SW 1271 (cell line): ENCODE data around the gene TMEM135.
A peak's percentile ranks its signal among the peaks of the same experiment; 100 is the strongest.

Source experiments
- DNase-seq, 2 experiments: peaks; one replicate each; lab custom pipeline; 2025; lab: John Stamatoyannopoulos, UW

TMEM135 gene

DNA sequence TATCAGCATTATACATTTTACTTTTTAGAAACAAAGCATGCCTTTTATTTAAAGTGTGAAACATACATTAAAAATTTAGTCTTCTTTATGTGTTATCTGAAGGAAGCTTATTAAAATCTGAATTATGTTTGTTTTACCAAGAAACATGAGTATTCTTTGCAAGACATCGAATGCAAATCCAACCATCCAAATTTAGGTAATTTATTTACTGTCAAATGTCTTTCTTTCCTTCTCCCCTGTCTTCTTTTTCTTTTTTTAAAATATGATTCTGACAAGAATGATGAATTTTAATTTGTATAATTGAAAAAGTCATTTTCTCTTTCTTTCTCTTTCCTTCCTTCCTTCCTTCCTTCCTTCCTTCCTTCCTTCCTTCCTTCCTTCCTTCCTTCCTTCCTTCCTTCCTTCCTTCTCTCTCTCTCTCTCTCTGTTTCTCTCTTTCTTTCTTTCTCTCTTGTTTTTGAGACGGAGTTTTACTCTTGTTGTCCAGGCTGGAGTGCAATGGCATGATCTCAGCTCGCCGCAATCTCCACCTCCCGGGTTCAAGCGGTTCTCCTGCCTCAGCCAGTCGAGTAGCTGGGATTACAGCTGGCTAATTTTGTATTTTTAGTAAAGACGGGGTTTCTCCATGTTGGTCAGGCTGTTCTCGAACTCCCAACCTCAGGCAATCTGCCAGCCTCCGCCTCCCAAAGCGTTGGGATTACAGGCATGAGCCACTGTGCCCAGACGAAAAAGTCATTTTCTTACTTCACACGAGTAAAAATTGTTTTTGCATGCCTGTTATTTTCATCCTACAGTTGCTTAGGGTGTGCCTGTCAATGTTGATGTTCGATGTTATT, 157.5 kb downstream of the TMEM135 start:
- no peak for DNase-seq

DNA sequence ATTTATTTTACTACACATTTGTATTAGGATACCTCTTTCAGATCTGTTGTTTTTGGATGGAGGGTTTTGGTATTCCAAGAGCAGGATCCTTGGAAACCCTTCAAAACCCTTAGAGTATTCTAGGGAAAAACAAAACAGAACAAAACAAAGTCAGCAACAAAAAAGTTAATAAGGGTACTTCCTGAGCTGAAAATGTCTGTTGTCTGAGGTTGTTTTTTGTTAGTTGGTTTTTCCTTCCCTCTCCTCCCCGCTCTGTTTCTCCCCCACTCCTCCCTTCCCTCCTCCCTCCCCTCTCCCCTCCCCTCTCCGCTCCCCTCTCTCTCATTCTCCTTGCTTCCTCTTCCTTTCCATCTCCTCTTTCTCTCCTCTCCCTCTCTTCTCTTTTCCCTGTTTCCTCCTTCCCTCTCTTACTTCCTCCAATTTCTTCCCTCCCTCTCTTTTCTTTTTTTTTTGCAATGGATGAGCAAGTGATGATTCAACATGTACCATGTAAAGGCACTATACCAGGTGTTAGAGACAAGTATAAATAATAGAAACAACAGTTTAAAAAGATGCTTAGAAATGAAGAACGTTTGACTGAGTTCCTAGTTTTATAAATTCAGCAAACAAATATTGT, 160.6 kb downstream of the TMEM135 start:
- no peak for DNase-seq

DNA sequence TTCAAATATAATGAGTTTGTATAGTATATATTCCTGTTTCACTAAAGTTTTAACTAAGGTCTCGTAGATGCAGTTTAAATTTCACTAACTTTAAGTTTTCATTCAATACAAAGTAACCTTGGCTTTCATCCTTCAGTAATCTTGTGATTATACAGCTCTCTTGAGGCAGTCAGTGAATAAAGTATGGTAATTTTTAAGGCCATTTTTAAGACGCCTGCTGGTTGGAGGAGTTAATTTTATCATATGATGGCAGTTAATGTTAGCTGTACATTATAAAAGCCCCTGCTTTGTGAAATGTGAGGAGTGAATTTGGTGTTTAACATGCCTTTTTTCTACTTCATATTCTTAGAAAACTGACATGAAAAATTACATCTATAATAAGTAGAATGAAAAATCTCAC, 163.6 kb downstream of the TMEM135 start:
- no peak for DNase-seq

DNA sequence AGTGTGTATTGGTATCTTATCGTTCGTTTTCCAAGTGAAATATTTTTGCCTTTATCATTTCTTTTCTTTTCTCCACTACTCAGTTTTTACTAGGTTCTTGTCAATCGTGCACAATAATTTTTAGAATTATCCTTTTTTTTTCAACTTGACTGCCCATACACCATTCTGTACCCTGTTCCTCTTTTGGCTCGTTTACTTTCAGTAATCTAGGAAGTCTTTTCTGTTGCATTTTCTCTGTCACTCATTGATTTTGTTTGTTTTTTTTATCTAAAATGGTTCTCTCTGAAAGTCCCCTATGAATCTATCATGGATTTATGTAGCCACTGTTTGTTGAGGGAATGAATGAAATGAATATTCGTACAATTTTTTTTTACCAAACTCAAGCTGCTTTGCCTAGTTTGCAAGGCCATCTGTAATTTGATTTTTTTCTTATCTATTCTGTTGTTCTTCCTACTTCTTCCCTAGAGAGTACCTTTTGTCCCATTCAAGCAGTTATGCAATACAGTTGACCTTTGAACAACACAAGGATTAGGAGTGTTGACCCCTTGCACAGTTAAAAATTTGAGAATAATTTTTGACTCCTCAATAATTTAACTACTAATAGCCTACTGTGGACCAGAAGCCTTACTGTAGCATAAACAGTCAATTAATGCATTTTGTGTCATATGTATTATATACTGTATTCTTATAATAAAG, 166.3 kb downstream of the TMEM135 start:
- DNase-seq: no peak

DNA sequence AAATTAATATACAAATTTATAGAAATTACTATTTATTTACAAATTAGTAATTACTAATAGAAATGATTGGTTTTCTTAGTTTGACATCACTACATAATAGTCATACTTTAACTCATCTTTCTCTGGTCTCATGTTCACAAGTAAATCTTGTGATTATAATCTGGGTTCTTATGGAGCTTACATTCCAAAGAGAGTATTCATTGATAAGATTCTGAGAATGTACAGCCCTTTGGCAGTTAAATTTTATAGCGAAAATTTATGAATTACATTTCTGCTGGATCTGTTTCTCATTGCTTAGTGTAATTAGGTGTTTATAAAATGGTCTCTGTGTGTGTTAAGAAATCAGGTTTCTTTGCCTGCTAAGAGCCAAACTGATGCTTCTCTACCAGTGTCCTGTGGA, 175.2 kb downstream of the TMEM135 start:
- DNase-seq: no peak

DNA sequence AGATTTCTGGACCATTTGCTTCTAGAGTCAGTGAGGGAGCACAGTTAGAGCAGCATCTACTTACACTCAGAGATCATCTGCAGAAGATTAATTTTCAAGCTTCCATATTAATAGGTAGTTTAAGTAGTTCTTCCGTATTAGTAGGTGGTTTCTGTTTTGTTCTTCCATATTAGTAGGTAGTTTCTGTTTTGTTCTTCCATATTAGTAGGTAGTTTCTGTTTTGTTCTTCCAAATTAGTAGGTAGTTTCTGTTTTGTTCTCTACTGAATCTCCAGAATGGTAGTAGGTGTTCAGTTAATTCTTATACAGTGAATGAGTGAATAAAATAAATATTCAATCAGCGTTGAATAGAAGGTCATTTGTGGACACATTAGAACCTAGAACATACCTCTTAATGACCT, 175.7 kb downstream of the TMEM135 start:
- DNase-seq: no peak

DNA sequence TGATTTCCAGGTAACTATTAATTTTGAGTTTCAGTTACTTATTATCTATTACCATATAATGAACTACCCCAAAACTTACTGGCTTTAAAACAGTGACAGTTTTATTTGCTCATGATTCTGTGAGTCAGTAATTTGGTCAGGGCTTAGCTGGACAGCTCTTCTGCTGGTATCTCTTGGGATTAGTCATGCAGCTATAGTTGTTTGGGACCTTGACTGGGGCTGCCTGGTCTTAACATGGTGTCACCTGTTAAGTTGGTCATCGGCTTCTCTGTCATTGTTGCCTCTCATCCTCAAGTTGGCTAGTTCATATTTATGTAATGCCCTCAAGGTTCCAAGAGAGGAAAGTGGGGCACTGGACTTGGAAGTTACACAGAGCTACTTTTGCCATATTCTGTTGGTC, 177.5 kb downstream of the TMEM135 start:
- DNase-seq: no peak

DNA sequence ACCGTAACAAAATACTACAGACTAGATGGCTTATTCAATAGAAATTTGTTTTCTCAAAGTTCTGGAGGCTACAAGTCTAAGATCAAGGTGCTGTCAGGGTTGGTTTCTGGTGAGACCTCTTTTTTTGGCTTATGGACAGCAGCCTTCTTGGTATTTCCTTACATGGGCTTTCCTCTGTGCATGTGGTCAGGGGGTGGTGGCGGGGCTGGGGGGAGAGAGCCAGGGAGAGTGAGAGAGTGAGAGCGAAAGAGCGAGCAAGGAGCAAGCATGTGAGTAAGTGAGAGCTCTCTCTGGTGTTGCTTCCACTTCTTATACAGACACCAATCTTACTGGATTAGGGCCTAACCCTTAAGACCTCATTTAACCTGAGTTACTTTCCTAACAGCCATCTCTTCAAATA, 181.5 kb downstream of the TMEM135 start:
- no peak for DNase-seq

DNA sequence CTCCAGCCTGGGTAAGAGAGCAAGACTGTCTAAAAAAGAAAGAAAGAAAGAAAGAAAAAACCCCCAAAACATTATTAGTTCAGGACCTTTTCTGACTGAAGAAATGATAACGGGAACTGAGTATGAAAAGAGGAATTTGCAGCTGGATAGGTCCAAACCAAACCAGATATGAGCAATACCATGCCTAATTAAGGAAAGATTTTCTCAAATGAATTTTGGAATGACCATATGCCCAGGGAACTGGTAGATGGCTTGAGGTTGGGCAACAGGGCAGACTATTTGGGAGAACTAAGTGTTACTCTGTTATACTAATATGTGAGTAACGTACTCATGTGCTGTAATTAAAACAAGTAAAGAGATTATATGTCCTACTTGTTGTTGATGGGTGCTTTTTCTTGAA, 186.1 kb downstream of the TMEM135 start:
- DNase-seq: no peak

DNA sequence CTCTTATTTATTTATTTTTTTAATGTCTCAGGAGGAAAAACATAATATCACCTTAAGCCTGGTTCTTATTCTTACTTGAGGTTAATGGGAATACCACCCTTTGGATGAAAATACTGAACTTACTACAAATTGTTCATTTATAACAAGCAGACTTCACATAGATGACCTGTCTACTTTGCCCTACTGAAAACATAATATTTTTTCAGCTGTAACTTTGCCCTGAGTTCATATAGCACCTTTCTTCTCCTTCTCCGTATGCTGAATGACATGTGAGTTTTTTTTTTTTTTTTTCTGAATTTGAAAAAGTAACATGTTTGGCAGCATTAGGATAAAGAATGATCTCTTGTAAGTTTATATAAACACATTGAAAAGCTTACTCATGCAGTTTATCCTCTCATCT, 186.8 kb downstream of the TMEM135 start:
- DNase-seq: no peak

DNA sequence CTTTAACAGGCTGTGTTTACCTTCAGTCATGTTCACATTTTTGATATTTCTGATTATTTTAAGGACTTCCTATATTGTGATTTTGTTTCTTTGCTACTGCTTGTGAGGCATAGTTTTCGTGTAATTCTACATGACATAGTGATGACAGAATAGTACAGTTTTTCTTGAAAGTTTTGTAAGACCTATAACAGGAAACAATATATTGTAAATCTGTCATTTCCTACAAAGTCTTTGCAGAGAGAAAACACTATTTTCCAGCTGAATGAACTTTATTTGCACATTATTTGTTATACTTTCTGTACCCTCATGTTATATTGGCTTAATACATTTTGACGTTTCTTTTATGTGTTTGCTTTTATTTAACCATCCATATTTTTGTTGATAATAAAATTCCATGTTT, 191.1 kb downstream of the TMEM135 start:
- no peak for DNase-seq

DNA sequence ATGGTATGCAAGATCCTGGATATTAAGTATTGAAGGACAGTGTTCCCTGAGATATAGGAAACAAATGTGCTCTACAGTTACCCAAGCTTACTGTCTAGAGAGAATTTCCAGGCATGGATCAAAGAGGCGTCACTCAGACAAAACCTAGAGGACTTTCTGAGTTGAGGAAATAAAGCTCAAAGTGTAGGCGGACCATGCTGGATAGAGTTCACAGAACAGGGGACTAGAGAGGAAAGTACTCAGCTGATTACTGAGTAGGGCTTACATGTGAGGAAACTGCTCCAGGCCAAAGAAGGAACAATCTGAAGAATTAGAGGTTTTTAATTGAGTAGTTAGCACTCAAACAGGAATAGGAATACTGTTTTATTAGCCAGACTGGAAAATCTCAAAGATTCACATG, 193.3 kb downstream of the TMEM135 start:
- no peak for DNase-seq

DNA sequence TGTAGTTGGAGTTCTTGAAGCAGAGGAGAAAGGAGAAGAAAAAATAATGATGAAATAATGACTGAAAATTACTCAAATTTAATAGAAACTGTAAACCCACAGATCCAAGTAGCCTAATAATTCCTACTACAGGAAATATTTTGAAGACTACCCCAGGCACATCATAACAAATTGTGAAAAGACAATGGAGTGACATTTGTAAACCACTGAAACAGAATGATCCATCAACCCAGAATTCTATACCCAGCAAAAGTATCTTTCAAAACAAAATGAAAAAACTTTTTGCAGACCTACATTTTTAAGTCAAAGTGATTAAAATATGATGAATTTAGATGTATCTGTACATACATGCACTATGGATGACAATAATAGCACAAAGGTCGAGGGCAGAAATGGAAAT, 194.6 kb downstream of the TMEM135 start:
- no peak for DNase-seq

DNA sequence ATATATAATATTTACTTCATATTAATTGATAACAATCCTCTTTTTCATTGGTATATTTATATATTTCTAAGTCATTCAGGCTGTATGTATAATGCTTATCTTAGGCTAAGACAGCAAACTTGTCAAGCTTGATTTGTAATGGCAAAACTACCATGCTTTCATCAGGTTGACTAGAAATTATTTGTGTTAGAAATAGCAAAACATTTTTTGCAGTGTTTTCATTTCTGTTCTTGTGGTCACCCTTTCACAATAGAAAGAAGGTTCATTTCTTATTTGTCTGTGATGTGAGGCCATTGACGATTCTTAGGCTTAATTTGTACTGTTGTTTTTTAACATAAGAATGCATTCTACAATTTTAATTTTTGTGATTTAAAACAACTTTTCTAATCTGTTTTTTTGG, 197.6 kb downstream of the TMEM135 start:
- no peak for DNase-seq

DNA sequence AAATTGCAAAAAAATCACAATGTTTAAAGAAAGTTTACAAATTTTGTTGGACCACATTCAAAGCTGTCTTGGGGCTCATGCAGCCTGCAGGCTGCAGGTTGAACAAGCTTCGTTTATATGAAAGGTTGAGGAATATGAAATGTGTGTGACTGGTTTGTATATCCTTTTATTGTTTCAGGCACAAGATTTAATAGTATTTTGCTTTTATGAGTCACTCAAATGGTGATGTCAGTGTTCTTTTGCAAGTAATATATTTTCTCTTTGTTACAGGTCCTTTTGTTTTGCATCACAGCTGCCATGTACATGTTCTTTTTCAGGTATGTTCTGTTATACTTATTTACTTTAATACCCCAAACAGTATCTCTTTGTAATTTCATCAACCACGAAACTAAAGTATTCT, 198.6 kb downstream of the TMEM135 start:
- no peak for DNase-seq

DNA sequence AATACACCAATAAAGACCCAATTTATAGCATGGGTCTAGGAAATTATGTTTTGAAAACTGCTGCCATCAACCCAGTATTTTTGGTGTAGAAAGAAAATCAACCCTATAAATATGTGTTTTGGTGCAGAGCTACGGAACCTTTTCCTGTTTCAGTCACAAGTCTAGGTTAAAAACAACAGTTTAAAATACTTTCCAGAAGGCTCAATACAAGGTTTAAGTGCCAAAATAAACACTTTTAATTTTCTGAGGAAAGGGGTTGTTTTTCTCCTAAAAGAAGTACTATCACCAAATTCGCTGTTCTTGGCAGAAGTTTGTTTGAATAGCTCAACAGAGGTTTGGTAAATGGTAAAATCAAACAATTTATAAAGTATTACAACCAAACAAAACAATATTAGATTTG, 201.3 kb downstream of the TMEM135 start:
- no peak for DNase-seq

DNA sequence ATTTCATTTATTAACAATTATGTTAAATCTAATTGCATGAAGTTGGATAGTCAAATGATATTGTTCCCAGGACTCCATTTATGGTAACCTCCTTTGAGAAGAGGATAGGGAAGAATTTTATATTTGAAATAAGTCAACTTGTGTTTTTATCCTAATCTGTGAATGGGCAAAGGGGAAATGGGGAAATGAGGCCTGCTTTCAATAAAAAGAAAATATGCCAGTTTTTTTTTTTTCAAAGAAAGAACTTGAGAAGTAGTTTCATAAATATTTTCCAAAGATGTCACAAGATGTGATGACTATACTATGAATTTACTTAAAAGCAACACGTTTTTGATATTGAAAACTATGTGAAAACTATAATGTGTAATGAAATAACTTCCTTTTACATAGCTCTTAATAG, 201.8 kb downstream of the TMEM135 start:
- DNase-seq: no peak

DNA sequence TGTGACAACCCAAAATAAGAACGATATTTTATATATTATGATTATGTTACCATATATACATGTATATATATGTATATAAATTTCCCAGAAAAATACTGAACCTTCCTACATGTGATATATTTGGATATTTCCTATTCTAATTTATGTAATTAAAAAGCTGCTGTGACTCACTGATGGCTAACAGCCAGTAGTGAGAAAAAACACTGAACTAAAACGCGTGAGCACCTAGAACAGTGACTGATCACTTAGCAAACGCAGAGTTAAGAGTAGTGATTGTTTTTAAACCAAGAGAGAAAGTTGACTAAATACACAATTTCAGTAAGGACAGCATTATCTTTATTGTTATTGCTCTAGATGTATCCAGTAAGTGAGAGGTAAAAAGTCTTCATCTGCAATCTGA, 213.8 kb downstream of the TMEM135 start:
- DNase-seq: no peak

DNA sequence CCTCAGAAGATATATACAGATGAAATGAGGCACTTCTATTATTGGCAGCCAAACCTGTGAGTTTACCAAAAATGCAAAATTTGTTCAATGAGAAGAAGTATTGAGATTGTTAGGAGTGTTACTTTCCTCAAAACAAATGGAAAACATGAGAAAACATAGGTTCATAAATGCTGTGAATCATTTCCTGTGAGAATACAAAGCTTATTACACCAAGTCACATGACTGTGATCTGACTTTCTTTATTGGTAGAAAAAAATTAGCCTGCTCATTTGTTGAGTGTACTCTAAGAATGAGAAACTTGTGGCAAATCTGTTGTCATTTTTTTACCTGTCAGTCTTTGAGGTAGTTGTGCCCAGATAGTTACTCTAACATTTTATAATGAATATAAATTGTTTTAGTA, 215.1 kb downstream of the TMEM135 start:
- peak in 1 of 2 experiments; percentile 24 for DNase-seq

DNA sequence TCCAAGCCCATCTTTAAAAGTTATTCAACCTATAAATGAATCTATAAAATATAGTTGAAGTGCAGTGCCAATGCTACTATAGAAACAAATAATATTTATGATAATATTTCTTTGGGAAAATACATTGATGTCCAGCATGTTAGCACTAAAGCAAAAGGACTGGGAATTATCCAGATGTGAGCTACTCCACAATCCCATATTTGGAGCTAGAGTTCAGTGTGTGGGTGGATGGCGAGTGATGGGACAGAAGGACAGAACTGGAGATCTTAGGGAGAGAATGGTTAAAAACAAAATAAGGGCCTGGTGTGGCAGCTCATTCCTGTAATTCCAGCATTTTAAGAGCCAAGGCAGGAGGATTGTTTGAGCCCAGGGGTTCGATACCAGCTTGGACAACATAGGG, 216.8 kb downstream of the TMEM135 start:
- DNase-seq: no peak

DNA sequence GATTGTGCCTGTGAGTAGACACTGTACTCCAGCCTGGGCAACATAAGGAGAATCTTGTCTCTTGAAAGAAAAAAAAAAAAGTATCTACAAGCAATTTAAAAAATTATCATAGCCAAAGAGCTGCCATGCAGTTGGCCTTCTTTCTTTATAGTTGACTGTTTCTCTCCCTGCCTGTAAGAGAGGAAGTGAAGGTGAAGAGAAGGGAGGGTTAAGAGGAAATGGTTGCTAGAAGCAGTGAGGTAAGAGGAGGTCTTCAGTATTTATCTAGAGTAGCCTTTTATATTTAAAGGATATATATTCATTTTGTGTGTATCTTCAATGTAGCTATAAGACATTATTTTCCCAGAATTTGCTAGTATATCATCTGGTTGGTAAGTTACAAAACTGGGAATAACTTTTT, 217.9 kb downstream of the TMEM135 start:
- no peak for DNase-seq

DNA sequence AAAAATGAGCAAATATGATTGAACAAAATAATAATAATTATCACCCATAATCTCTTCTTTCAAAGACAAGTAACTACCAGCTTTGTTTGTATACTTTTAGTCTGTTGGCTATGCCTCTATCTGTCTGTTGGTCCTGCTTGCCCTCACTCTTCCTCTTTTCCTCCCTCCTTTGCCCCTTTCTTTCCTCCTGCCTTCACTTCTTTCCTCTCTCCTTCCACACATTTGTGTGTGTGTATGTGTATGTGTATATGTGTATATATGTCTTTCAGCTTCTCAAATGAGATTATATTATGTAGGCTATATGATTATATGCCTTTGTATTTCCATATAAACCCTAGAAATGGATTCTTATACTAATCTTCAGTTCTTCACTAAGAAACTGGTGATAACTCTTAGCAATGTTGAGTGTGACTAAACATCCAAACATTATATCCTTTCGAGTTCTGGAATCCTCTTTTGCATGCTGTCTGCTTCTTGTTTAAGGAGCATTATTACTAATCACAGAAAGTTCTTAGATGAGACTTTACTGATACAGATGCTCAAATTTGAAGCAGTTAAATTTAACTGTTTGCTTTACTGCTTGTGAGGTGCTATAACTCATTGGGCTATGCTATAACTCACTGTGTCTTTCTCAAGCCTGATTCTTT, 219.1 kb downstream of the TMEM135 start:
- DNase-seq: no peak
